ENCODE measurements around the gene NBPF1. TPM values are rescaled to one million over a fixed set of nuclear protein-coding genes. Genes with fewer than 3 reads are reported as not detected.

Gene NBPF1
- total and polyA plus RNA-seq, 9 of the 15 experiments (the other 6 are each of a cell fraction or from before 2014, with no cell fraction given): 5.2 to 42.6 (median 24.1) TPM

DNA sequence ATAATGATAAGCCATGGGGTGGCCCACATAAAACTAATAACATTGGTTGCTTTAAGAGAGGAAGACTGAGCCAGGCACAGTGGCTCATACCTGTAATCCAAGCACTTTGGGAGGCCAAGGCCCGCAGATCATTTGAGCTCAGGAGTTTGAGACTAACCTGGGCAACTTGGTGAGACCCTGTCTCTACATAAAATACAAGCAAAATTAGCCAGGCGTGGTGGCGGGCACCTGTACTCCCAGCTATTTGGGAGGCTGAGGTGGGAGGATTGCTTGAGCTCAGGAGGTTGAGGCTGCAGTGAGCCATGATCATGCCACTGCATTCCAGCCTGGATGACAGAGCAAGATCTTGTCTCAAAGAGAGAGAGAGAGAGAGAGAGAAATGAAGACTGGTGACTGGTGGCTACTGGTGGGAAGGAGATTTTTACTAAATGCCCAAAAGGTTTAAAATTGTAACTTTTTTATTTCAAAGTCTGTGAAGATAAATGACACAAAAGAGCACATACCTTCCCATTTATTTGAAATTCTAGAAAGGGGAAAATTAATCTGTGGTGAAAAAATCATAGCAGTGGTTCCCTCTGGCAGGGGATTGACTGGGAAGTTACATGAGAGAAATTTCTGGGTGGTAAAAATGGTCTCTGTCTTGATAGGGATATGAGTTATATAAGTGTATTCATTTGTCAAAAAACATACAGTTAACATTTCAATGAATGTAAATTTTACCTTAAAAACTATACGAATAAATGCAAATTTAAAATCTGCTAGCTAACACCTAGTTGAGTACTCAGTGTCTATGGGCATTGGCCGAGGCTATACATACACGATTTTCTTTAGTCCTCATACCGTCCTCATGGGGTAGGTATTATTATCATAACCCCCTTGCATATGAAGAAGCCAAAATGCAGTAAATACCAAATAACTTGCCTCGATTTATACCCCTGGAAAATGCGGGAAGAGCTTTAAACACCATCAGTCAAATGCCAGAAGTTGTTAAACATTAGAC lies 2.2 kb upstream of the NBPF1 start (continued):
- TF ChIP-seq, protein P1, sequence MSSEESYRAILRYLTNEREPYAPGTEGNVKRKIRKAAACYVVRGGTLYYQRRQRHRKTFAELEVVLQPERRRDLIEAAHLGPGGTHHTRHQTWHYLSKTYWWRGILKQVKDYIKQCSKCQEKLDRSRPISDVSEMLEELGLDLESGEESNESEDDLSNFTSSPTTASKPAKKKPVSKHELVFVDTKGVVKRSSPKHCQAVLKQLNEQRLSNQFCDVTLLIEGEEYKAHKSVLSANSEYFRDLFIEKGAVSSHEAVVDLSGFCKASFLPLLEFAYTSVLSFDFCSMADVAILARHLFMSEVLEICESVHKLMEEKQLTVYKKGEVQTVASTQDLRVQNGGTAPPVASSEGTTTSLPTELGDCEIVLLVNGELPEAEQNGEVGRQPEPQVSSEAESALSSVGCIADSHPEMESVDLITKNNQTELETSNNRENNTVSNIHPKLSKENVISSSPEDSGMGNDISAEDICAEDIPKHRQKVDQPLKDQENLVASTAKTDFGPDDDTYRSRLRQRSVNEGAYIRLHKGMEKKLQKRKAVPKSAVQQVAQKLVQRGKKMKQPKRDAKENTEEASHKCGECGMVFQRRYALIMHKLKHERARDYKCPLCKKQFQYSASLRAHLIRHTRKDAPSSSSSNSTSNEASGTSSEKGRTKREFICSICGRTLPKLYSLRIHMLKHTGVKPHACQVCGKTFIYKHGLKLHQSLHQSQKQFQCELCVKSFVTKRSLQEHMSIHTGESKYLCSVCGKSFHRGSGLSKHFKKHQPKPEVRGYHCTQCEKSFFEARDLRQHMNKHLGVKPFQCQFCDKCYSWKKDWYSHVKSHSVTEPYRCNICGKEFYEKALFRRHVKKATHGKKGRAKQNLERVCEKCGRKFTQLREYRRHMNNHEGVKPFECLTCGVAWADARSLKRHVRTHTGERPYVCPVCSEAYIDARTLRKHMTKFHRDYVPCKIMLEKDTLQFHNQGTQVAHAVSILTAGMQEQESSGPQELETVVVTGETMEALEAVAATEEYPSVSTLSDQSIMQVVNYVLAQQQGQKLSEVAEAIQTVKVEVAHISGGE (CRISPR knock-in tag; IDR thresholded peaks at IDR 0.05): peak in 1 of 3 experiments; percentile 57; a peak in 2 of 6 replicates
- peak; percentile 69 for TF ChIP-seq ZNF239 (CRISPR knock-in tag; IDR thresholded peaks at IDR 0.05)
- 0 out of 2 replicates have a peak, but pooled peaks have one; percentile 27 for TF ChIP-seq CAMTA2 (CRISPR knock-in tag; conservative IDR thresholded peaks at IDR 0.05)
- TF ChIP-seq, protein P2, sequence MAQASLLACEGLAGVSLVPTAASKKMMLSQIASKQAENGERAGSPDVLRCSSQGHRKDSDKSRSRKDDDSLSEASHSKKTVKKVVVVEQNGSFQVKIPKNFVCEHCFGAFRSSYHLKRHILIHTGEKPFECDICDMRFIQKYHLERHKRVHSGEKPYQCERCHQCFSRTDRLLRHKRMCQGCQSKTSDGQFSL (CRISPR knock-in tag; IDR thresholded peaks at IDR 0.05): no peak
- TF ChIP-seq, protein P2 (tag; IDR thresholded peaks at IDR 0.05): 0 out of 4 replicates have a peak, but pooled peaks of 1 of the 2 experiments have one; percentile 44
- TF ChIP-seq ELF4 (CRISPR knock-in tag; IDR thresholded peaks at IDR 0.05): peak; percentile 97
- peak; percentile 92 for TF ChIP-seq CHD4 (IDR thresholded peaks at IDR 0.05; ENCODE audit: insufficient read depth, insufficient replicate concordance, low read depth, low read length, poor library complexity, severe bottlenecking)
- peak; percentile 65; the same call in 1 of the 2 replicates for TF ChIP-seq DDX20 (tag; IDR thresholded peaks at IDR 0.05; ENCODE audit: low read depth)
- TF ChIP-seq JUNB (CRISPR knock-in tag; conservative IDR thresholded peaks at IDR 0.05): peak; percentile 45; the same call in 1 of the 2 replicates
- TF ChIP-seq ZNF431 (CRISPR knock-in tag; IDR thresholded peaks at IDR 0.05): no peak
- no peak for TF ChIP-seq DNMT1 (IDR thresholded peaks at IDR 0.05)
- TF ChIP-seq SAFB (IDR thresholded peaks at IDR 0.05; ENCODE audit: borderline replicate concordance, low read depth, low read length): no peak
- TF ChIP-seq HNRNPLL (IDR thresholded peaks at IDR 0.05; ENCODE audit: low read depth, low read length, poor library complexity, severe bottlenecking): no peak
- TF ChIP-seq, protein P3, sequence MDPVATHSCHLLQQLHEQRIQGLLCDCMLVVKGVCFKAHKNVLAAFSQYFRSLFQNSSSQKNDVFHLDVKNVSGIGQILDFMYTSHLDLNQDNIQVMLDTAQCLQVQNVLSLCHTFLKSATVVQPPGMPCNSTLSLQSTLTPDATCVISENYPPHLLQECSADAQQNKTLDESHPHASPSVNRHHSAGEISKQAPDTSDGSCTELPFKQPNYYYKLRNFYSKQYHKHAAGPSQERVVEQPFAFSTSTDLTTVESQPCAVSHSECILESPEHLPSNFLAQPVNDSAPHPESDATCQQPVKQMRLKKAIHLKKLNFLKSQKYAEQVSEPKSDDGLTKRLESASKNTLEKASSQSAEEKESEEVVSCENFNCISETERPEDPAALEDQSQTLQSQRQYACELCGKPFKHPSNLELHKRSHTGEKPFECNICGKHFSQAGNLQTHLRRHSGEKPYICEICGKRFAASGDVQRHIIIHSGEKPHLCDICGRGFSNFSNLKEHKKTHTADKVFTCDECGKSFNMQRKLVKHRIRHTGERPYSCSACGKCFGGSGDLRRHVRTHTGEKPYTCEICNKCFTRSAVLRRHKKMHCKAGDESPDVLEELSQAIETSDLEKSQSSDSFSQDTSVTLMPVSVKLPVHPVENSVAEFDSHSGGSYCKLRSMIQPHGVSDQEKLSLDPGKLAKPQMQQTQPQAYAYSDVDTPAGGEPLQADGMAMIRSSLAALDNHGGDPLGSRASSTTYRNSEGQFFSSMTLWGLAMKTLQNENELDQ (CRISPR knock-in tag; IDR thresholded peaks at IDR 0.05; ENCODE audit: borderline replicate concordance): no peak
- TF ChIP-seq SP2 (IDR thresholded peaks at IDR 0.05; ENCODE audit: extremely low read depth, low read depth, low read length, poor library complexity, severe bottlenecking): peak; percentile 14
- TF ChIP-seq ATF7 (IDR thresholded peaks at IDR 0.05): no peak
- TF ChIP-seq U2AF1 (optimal IDR thresholded peaks at IDR 0.05; ENCODE audit: low read depth, low read length): peak; percentile 78
